Left lung (tissue), 10 donors: ENCODE results near the gene R3HDM4. TPM values are rescaled to one million over a fixed set of nuclear protein-coding genes. Genes with fewer than 3 reads are reported as not detected.

ENCODE experiments used
- ATAC-seq: fragments of 200-7000 bp; cut with Tn5 transposase; one replicate; pipeline ENCODE4 v1.9.1; 2020; ENCODE audit warnings: moderate library complexity
- DNase-seq, 4 donors: peaks; one replicate each; pipeline ENCODE4 v3.0.0-alpha.2; 2013 to 2020
- H3K27ac ChIP-seq, 2 donors: fragments of 200-600 bp; sonication (generic) in 1 of 2; one replicate each; pipeline versions ENCODE4 v1.5.0 to v1.8.0; 2020 to 2021
- H3K27me3 ChIP-seq, 2 donors: fragments of 200-600 bp; sonication (generic) in 1 of 2; one replicate each; pipeline versions ENCODE4 v1.5.0 to v1.8.0; 2020 to 2021
- H3K36me3 ChIP-seq, 2 donors: fragments of 200-600 bp; sonication (generic) in 1 of 2; one replicate each; pipeline versions ENCODE4 v1.5.0 to v1.8.0; 2020 to 2021
- H3K4me1 ChIP-seq, 2 donors: fragments of 200-600 bp; one replicate each; pipeline ENCODE4 v1.8.0; 2021
- H3K4me3 ChIP-seq, 2 donors: fragments of 200-600 bp; sonication (generic) in 1 of 2; one replicate each; pipeline versions ENCODE4 v1.5.0 to v1.8.0; 2020 to 2021; ENCODE audit warnings: mild to moderate bottlenecking in 1 of 2
- H3K9me3 ChIP-seq, 2 donors: fragments of 200-600 bp; sonication (generic) in 1 of 2; one replicate each; pipeline versions ENCODE4 v1.5.0 to v1.8.0; 2020 to 2021
- CTCF ChIP-seq, 2 donors: fragments of 200-600 bp; sonication (generic) in 1 of 2; IDR thresholded peaks; one replicate each; pipeline versions ENCODE4 v1.5.0 to v1.8.0; 2021; ENCODE audit warnings: antibody characterized with exemption in 2 of 2
- intact Hi-C, 2 donors: fragments of 100-400 bp; cut with DNase I; formaldehyde crosslinking; loops; one replicate each; pipeline versions ENCODE4 v1.11.2 to v1.14.2; 2022
- polyA plus RNA-seq, 6 donors: library from polyadenylated mRNA; unstranded; fragments of 120-200 nt; gene quantifications; one replicate each; pipeline ENCODE4 v1.2.1, GENCODE V29; 2013; ENCODE audit not compliant: insufficient read length in 6 of 6
- total RNA-seq, 2 donors: library from RNA; stranded (reverse); fragmentation: NEBNext Ultra II Directional; extraction: Animal tissue kit (Norgen Biotek cat#: 25700); gene quantifications; one replicate each; pipeline ENCODE4 v1.2.1, GENCODE V29; 2021
- donor health status: DM: no; HTN: yes; CAD: no.
- donor health status: DM: no; HTN: no; CAD: no.

Gene R3HDM4
- total and polyA plus RNA-seq, 8 donors: 28.8 to 66.3 (median 39.0) TPM

- intact Hi-C loops: no loop called here
- ATAC-seq (no peak), DNase-seq (no peak)
- Histone ChIP-seq H3K4me3 (no peak overlapping the region), H3K27me3 (no peaks in the 10 kb centered on the region), H3K36me3 (peaks cover 0 to 22% of the 10 kb centered on the region in 2 donors), H3K27ac (no peak overlapping the region), H3K9me3 (no peaks in the 10 kb centered on the region), H3K4me1 (peaks cover 0 to 51% of the 10 kb centered on the region in 2 donors)
- no peak for TF ChIP-seq CTCF (IDR thresholded peaks at IDR 0.05)
These were observed 6.5 kb downstream of the R3HDM4 start for GRCh38 chr19:906480-906879.

GRCh38 chr19:904545-904944 is 8.5 kb downstream of the R3HDM4 start:
- Histone ChIP-seq H3K4me3 (no peak overlapping the region), H3K4me1 (peaks cover 0 to 38% of the 10 kb centered on the region in 2 donors), H3K27ac (no peak overlapping the region), H3K9me3 (no peaks in the 10 kb centered on the region), H3K27me3 (no peaks in the 10 kb centered on the region), H3K36me3 (peaks cover 0 to 35% of the 10 kb centered on the region in 2 donors)
- no peak for TF ChIP-seq CTCF (IDR thresholded peaks at IDR 0.05)
- DNase-seq: no peak
- ATAC-seq: no peak
- intact Hi-C loops: no loop called here

DNA sequence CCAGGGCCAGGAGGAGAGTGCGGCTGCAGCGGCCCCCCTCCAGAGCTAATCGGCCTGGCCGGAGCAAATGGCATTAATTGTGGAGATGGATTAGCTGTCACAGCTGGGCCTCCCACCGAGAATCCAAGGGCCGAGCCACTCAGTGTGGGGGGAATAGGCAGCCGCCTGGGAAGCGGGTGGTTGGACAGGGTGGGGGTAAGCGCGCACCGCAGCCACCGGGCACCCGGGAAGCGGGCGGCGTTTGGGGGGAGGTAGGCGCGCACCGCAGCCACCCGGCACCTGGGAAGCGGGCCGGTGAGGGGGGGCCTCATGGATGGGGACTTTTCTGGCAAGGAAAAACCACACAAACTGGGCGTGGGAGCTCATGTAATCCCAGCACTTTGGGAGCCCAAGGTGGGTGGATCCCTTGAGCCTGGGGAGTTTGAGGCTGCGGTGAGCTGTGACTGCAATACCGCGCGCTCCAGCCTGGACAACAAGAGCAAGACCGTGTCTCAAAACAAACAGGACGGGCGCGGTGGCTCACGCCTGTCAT is 9.7 kb downstream of the R3HDM4 start:
- no peak for ATAC-seq
- H3K9me3 ChIP-seq: no peaks in the 10 kb centered on the region
- H3K27ac ChIP-seq: no peak overlapping the region
- no peak for TF ChIP-seq CTCF (IDR thresholded peaks at IDR 0.05)
- H3K27me3 ChIP-seq: no peaks in the 10 kb centered on the region
- H3K4me1 ChIP-seq: peaks cover 0 to 26% of the 10 kb centered on the region in 2 donors
- no peak for DNase-seq
- H3K4me3 ChIP-seq: no peak overlapping the region
- peaks cover 0 to 47% of the 10 kb centered on the region in 2 donors for H3K36me3 ChIP-seq
- intact Hi-C loops: no loop called here

GRCh38 chr19:902446-903226 is 10.4 kb downstream of the R3HDM4 start:
- Histone ChIP-seq H3K4me1 (peaks cover 0 to 19% of the 10 kb centered on the region in 2 donors), H3K27ac (no peak overlapping the region), H3K9me3 (no peaks in the 10 kb centered on the region), H3K27me3 (no peaks in the 10 kb centered on the region), H3K4me3 (no peak overlapping the region), H3K36me3 (peaks cover 0 to 53% of the 10 kb centered on the region in 2 donors)
- TF ChIP-seq CTCF (IDR thresholded peaks at IDR 0.05): no peak
- DNase-seq (no peak), ATAC-seq (no peak)
- intact Hi-C loops: no loop called here

DNA sequence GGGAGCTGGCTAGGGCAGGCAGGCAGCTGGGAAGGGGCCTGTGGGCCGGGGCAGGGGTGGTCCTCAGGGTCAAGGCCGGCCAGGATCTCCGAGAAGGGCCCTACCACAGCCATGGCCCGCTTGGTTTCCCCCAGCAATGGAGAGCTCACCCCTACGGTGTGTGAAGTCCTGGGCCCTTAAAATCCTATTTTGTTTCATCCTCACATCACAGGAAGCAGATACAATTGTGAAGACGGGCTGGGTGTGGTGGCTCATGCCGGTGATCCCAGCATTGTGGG is 11.0 kb downstream of the R3HDM4 start:
- H3K36me3 ChIP-seq: peaks cover 0 to 59% of the 10 kb centered on the region in 2 donors

More for the DNA sequence above, 11.0 kb downstream of the R3HDM4 start:
- peaks cover 0 to 13% of the 10 kb centered on the region in 2 donors for H3K4me1 ChIP-seq
- H3K27ac ChIP-seq: no peak overlapping the region
- no peak for TF ChIP-seq CTCF (IDR thresholded peaks at IDR 0.05)
- DNase-seq (no peak), ATAC-seq (no peak)
- no peaks in the 10 kb centered on the region for H3K27me3 ChIP-seq
- intact Hi-C loops: no loop called here
- no peak overlapping the region for H3K4me3 ChIP-seq
- no peaks in the 10 kb centered on the region for H3K9me3 ChIP-seq
